ENCODE results near the gene NUP214.
A peak's percentile ranks its signal among the peaks of the same experiment; 100 is the strongest.
"Not testable (repeated sequence)": the region's sequence is repeated elsewhere in the genome, so short reads cannot be mapped to it uniquely, and the experiment has no call there.

The NUP214 gene

GRCh38 chr9:131270171-131271015 lies 145.0 kb downstream of the NUP214 start:
- H3K4me1 Mint-ChIP-seq (ENCODE audit: low read depth), result peaks cover 72% of the 10 kb centered on the region
- H3K9me3 Mint-ChIP-seq, result no peaks in the 10 kb centered on the region
- no peaks in the 10 kb centered on the region for H3K27me3 Mint-ChIP-seq
- peak overlapping the region; percentile 97 for H3K27ac Mint-ChIP-seq
- H3K4me3 Mint-ChIP-seq, result peak overlapping the region; percentile 92
- peaks cover 30% of the 10 kb centered on the region for H3K36me3 Mint-ChIP-seq (ENCODE audit: low read depth)

GRCh38 chr9:131271016-131271273 lies 145.6 kb downstream of the NUP214 start:
- H3K36me3 Mint-ChIP-seq (ENCODE audit: low read depth), result peaks cover 35% of the 10 kb centered on the region
- peak overlapping the region; percentile 97 for H3K27ac Mint-ChIP-seq
- H3K27me3 Mint-ChIP-seq, H3K9me3 Mint-ChIP-seq: not testable (repeated sequence)
- H3K4me1 Mint-ChIP-seq (ENCODE audit: low read depth), result peaks cover 67% of the 10 kb centered on the region
- peak overlapping the region; percentile 92 for H3K4me3 Mint-ChIP-seq

- Mint-ChIP-seq H3K27me3 (no peaks in the 10 kb centered on the region), H3K27ac (peak overlapping the region; percentile 97), H3K4me1 (ENCODE audit: low read depth) (peaks cover 61% of the 10 kb centered on the region), H3K4me3 (peak overlapping the region; percentile 92), H3K9me3 (no peaks in the 10 kb centered on the region), H3K36me3 (ENCODE audit: low read depth) (peaks cover 40% of the 10 kb centered on the region)
Measured at GRCh38 chr9:131271506-131271931, 146.1 kb downstream of the NUP214 start.

GRCh38 chr9:131272212-131272611 lies 146.8 kb downstream of the NUP214 start:
- H3K27ac Mint-ChIP-seq, result peak overlapping the region; percentile 97
- H3K4me1 Mint-ChIP-seq (ENCODE audit: low read depth), result peaks cover 54% of the 10 kb centered on the region
- H3K9me3 Mint-ChIP-seq, result no peaks in the 10 kb centered on the region
- H3K4me3 Mint-ChIP-seq, result peak overlapping the region; percentile 92
- no peaks in the 10 kb centered on the region for H3K27me3 Mint-ChIP-seq
- H3K36me3 Mint-ChIP-seq (ENCODE audit: low read depth), result peaks cover 40% of the 10 kb centered on the region

DNA sequence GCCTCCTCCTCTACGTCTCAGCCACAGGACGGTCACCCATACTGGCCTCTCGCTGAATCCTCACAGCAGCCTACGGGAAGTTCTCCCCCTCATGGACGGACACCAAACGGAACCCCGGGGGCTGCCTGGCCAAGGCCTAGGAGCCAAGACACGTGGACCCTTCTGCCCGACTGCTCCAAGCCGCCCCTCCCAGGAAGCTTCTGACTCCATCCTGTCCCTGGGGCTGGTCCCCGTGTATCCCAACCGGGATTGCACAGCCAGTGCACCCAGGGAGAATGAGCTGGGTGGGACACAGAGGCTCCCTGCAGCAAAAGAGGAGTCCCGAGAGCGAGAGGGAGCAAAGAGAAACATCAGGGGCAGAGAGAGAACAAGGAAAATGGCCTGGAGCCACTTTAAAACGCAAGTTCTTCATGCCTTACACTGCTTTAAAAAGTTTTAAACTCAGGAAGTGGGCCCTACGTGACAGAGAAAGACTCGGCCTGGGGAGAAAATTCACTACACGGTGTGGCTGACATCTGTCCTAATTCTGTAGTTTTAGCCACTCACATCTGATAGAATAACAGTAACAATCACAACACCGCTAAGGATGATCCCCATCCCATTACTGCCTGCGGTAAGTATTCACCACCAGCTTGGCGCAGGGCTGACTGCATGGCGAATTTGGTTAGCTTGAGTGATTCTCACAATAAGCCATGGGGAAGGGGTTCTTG lies 147.9 kb downstream of the NUP214 start:
- H3K9me3 Mint-ChIP-seq, result no peaks in the 10 kb centered on the region
- H3K27ac Mint-ChIP-seq, result peak overlapping the region; percentile 97
- H3K4me1 Mint-ChIP-seq (ENCODE audit: low read depth), result peaks cover 48% of the 10 kb centered on the region
- H3K36me3 Mint-ChIP-seq (ENCODE audit: low read depth), result peaks cover 40% of the 10 kb centered on the region
- no peaks in the 10 kb centered on the region for H3K27me3 Mint-ChIP-seq
- peak overlapping the region; percentile 92 for H3K4me3 Mint-ChIP-seq

DNA sequence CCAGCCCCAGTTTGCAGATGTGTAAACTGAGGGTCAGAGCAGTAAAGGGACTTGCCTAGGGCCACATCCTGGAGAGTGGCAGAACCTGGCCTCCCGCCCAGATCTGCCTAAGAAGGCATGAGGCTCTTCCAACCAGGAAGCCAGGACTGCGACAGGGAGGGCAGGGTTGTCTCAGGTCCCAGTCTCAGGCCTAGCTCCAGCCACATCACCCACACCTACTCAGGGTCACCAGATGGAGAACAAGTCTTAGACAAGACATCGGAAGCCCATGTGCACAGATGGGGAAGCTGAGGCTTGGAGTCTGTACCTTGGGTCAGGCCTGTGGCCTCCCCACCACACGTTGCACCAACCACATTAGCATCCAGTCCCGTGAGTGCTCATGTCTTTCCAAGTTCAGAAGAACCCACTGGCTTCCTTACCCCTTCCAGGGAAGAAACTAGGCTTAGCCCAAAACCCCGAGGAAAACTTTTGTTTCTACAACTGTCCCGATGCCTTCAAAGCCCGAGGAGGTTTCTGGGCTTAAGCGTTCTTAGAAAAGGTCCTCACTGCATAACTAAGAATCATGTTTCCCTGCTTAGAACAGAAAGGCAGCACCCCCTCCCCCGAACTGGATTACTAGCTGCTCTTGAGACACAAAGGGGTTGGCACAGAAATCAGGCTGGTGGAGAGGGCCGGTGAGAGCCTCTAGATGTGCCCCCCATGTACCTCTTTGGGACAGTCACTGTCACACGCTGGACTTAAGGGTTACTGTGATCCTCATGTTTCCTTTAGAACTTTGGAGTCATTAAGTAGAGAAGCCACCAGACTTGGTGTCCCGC lies 148.7 kb downstream of the NUP214 start:
- H3K4me3 Mint-ChIP-seq, result peak overlapping the region; percentile 92
- H3K9me3 Mint-ChIP-seq, result no peaks in the 10 kb centered on the region
- peaks cover 46% of the 10 kb centered on the region for H3K4me1 Mint-ChIP-seq (ENCODE audit: low read depth)
- no peaks in the 10 kb centered on the region for H3K27me3 Mint-ChIP-seq
- H3K36me3 Mint-ChIP-seq (ENCODE audit: low read depth), result peaks cover 40% of the 10 kb centered on the region
- H3K27ac Mint-ChIP-seq, result peak overlapping the region; percentile 97

GRCh38 chr9:131274674-131275331 lies 149.4 kb downstream of the NUP214 start:
- H3K36me3 Mint-ChIP-seq (ENCODE audit: low read depth), result peaks cover 40% of the 10 kb centered on the region
- peaks cover 42% of the 10 kb centered on the region for H3K4me1 Mint-ChIP-seq (ENCODE audit: low read depth)
- H3K4me3 Mint-ChIP-seq, result peak overlapping the region; percentile 92
- no peaks in the 10 kb centered on the region for H3K9me3 Mint-ChIP-seq
- no peaks in the 10 kb centered on the region for H3K27me3 Mint-ChIP-seq
- H3K27ac Mint-ChIP-seq, result peak overlapping the region; percentile 97

GRCh38 chr9:131275332-131276093 lies 150.1 kb downstream of the NUP214 start:
- no peaks in the 10 kb centered on the region for H3K9me3 Mint-ChIP-seq
- peak overlapping the region; percentile 92 for H3K4me3 Mint-ChIP-seq
- H3K4me1 Mint-ChIP-seq (ENCODE audit: low read depth), result peaks cover 36% of the 10 kb centered on the region
- peak overlapping the region; percentile 97 for H3K27ac Mint-ChIP-seq
- H3K27me3 Mint-ChIP-seq, result no peaks in the 10 kb centered on the region
- peaks cover 35% of the 10 kb centered on the region for H3K36me3 Mint-ChIP-seq (ENCODE audit: low read depth)

- Mint-ChIP-seq H3K36me3 (ENCODE audit: low read depth) (peaks cover 35% of the 10 kb centered on the region), H3K27ac (peak within 1 kb of the TSS; percentile 97), H3K4me1 (ENCODE audit: low read depth) (peaks cover 29% of the 10 kb centered on the region), H3K9me3 (no peaks in the 10 kb centered on the region), H3K27me3 (peaks cover 4% of the 10 kb centered on the region), H3K4me3 (peak within 1 kb of the TSS; percentile 92)
Measured at GRCh38 chr9:131276094-131276888, 150.9 kb downstream of the NUP214 start, which contains the start of gene FAM78A. Gene FAM78A (minus strand): TSS chr9:131276510. CDS start chr9:131276179, 331 bp downstream.

- H3K4me1 Mint-ChIP-seq (ENCODE audit: low read depth), result peaks cover 27% of the 10 kb centered on the region
- peaks cover 34% of the 10 kb centered on the region for H3K36me3 Mint-ChIP-seq (ENCODE audit: low read depth)
- peaks cover 9% of the 10 kb centered on the region for H3K27me3 Mint-ChIP-seq
- peak overlapping the region; percentile 45 for H3K4me3 Mint-ChIP-seq
- no peaks in the 10 kb centered on the region for H3K9me3 Mint-ChIP-seq
- no peak overlapping the region for H3K27ac Mint-ChIP-seq
Measured at GRCh38 chr9:131276891-131277286, 151.5 kb downstream of the NUP214 start.

DNA sequence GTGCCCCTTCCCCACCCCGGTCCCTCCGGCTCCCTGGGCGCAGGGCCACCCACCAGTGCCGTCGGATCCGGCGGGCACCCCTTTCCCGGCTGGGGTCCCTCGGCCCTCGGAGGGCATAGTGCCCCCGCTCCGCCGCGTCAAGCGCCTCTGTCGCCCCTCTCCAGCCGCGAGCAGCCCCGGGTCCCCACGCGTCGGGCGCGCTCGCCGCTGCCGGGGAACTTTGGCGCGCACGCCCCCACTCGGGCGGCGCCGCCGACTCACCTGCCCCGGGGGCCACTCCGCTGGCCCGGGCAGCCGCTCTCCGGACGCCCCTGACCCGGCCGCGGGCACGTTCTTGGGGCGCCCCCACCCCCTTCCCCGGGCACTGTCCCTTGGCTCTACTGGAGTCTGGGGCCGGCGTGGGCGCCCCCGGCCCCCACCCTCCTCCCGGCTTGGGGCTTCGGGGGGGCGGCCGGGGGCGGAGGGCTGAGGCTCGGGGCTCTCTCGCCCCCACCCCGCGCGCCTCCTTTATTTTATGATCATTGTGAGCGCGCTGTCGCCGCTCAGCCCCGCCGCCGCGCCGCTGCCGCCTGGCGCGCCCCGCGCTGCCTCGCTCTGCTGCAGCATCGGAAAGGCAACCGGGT lies 152.0 kb downstream of the NUP214 start:
- Mint-ChIP-seq H3K4me1 (ENCODE audit: low read depth) (peaks cover 27% of the 10 kb centered on the region), H3K4me3 (no peak overlapping the region), H3K27me3 (peaks cover 14% of the 10 kb centered on the region), H3K36me3 (ENCODE audit: low read depth) (peaks cover 29% of the 10 kb centered on the region), H3K27ac (no peak overlapping the region), H3K9me3 (no peaks in the 10 kb centered on the region)

GRCh38 chr9:131277910-131278701 lies 152.7 kb downstream of the NUP214 start:
- Mint-ChIP-seq H3K4me3 (peak overlapping the region; percentile 75), H3K27me3 (peaks cover 14% of the 10 kb centered on the region), H3K27ac (peak overlapping the region; percentile 78), H3K36me3 (ENCODE audit: low read depth) (peaks cover 25% of the 10 kb centered on the region), H3K9me3 (no peaks in the 10 kb centered on the region), H3K4me1 (ENCODE audit: low read depth) (peaks cover 22% of the 10 kb centered on the region)
